Esophagus mucosa (tissue), 1 donor: ENCODE results near the gene HHATL. TPM values are rescaled to one million over a fixed set of nuclear protein-coding genes. Genes with fewer than 3 reads are reported as not detected.
A peak's percentile ranks its signal among the peaks of the same experiment; 100 is the strongest.

ENCODE experiments used
- ATAC-seq: fragments of 200-7000 bp; cut with Tn5 transposase; one replicate; pipeline ENCODE4 v1.9.1; 2020
- total RNA-seq: library from RNA; stranded (reverse); gene quantifications from one replicate; pipeline ENCODE4 v1.2.4, GENCODE V29; 2023
- donor health status: DM: yes; HTN: yes; CAD: no.

Gene HHATL
- total RNA-seq, 1 donor from 2014 or later: not detected

DNA sequence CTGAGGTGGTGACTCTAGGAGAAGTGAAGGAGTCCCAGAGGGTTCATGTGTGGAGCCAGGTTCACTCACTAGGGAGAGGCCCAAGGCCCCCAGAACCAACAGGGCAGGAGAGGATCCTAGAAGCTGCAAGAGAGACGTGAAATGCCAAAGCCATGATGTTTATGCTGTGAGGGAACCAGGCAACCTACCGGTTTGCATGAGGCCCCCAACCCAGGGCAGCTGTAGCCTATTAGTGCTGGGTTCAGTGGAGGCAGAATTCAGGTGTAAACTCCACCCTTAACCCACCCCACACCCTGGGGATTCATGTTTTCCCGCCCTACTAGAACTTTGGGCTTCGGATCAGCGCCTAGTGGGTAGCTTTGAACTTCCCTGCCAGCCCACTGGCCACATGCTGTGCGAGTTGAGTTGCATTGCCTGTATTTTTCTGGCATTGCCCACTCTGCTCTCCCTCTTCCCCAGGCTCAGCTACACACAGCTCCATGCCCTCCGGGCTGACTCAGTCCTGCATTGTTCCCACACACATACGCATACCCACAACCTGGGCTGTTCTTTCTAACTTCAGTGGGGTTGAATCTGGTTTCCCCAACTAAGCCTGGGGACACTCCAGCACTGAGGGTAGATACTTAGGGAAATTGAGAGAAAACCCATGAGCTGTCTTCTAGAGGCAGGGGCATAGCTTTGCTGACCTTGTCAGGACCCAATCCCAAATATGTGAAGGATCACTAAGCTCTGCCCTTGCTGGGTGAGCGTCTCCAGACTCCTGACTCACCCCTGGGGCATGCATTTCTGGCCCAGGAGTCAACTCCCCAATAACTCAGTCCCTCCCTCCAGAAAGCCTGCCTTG lies 51.1 kb downstream of the HHATL start:
- ATAC-seq: peak; percentile 12

DNA sequence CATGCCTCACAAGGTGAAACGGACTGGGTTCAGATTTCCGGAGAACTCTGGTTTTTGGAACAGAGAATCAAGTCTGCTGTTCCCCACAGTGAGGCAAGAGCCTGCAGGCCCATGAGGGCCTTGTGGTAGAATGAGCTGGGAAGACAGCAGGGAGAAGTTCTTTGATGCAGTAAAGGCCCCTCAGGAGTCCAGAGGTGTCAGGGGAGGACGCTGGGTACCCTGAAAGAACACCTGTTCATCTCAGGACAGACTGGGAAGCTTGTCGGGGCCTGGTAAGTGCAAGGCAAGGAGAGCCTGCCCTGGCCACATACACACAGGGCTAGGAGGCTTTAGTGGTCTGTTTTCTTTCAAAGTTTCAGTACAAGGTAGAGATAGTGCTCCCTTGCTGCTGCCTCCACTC lies 52.8 kb downstream of the HHATL start:
- ATAC-seq: no peak

DNA sequence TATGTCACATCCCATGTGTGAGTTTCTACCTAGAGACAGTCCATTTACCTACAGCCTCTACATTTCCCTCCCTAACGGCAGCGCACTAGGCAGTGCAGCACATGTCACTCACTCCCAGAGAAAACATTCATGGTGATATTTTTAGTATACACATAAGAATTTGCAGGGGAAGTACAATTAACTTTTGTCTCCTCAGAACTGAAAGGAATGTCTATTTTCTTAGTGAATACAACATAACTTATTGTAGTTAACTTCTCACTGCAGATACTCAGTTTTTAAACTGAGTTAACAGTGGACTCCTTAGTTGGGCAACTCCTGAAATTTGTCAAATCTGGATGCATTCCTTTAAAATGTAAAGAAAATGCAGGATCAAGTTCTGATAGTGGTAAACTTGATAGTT lies 53.6 kb downstream of the HHATL start:
- ATAC-seq: no peak

DNA sequence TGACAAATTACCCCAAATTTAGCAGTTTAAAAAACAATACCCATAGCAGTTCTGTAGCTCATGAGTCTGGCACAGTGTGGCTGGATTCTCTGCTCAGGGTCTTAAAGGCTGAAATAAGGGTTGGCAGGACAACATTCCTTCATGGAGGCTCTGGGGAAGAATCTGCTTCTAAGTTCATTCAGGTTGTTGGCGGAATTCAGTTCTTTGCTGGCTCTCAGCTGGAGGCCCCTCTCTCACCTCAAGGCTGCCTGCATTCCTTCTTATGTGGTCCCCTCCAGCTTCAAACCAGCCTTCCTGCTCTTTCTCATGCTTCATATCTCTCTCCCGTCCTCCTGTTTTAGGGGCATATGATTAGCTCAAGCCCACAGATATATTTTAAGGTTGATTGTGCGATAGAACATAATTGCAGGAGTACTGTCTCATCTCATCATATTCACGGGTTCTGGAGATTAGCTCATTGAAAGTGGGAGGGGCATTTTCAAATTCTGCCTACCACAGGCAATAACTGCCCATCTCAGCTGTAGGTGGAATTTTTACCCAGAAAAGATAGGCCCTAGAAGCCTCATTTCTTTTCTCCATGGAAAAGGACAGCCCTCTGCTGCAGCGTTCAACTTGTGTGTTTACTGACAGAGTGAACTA lies 54.7 kb downstream of the HHATL start:
- ATAC-seq: no peak

Other genes starting within 250 kb of the HHATL start
- 3.9 TPM for gene VIPR1, start 200.2 kb downstream of the HHATL start, total RNA-seq
- gene SEC22C, start 120.8 kb downstream of the HHATL start, total RNA-seq: 17.4 TPM
- 20.2 TPM for gene SS18L2, start 111.9 kb downstream of the HHATL start, total RNA-seq
- gene NKTR, start 102.1 kb downstream of the HHATL start, total RNA-seq: 25.4 TPM
- gene ZBTB47, start 49.1 kb downstream of the HHATL start, total RNA-seq: 3.7 TPM
- gene KLHL40, start 17.3 kb downstream of the HHATL start, total RNA-seq: not detected
- gene CCDC13, start 70.5 kb upstream of the HHATL start, total RNA-seq: not detected
- 114 TPM for gene HIGD1A, start 101.7 kb upstream of the HHATL start, total RNA-seq
- 1.1 TPM for gene ACKR2, start 106.6 kb upstream of the HHATL start, total RNA-seq
- not detected for gene CYP8B1, start 173.1 kb upstream of the HHATL start, total RNA-seq
- gene ZNF662, start 203.3 kb upstream of the HHATL start, total RNA-seq: 3.8 TPM